GM12801 (cell line): ENCODE measurements around the gene DHPS.

ENCODE experiments used
- TF ChIP-seq, protein P1 (sequence below): IDR thresholded peaks from one replicate; pipeline ENCODE4 v1.5.1; 2011; ENCODE audit warnings: control low read depth; ENCODE audit not compliant: insufficient read length; ENCODE audit errors: extremely low read depth

DHPS gene

DNA sequence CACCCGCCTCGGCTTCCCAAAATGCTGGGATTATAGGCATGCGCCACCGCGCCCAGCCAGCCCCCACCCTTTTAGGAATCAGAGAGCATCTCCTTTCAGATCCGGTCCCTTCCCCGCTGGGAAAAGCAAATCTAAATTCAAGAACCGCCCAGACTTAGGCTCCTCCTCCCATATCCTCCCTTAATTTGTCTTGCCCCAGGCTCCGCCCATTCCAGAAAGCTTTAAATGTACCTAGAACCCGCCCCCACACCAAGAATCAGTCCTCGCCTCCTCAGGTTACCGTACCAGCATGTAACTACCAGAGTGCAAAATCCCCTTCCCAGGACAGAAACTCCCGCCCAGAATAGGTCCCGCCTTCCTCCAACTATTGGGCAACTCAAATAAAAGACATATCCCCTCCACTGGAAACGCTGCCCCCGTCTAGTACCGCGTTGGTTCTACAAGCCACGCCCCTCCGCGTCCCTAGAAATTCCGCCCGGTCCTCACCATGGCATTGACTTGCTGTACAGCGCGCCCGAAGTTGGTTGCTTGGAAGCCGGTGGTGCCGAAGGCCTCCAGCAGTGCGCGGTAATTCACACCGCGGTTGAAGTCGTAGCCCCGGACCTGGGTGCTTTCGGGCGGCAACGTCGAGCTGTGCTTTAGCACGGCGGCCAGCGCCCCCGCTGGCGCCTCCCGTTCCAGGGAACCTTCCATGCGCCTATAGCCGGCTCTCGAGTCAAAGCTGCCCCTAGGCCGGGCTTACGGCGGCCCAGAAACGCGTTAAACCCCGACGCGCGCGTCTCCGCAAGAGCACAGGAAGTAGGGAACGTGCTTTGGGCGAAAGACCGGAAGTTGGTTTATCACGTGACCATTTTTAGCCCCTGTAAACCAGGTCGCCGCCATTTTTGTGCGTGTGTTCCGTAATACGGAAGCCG, at the start of gene DHPS:
Gene DHPS, minus strand, starts transcription at position 807 of the 914 bp plus-strand sequence. Its CDS starts 114 bp downstream, at position 693.
- TF ChIP-seq, protein P1, sequence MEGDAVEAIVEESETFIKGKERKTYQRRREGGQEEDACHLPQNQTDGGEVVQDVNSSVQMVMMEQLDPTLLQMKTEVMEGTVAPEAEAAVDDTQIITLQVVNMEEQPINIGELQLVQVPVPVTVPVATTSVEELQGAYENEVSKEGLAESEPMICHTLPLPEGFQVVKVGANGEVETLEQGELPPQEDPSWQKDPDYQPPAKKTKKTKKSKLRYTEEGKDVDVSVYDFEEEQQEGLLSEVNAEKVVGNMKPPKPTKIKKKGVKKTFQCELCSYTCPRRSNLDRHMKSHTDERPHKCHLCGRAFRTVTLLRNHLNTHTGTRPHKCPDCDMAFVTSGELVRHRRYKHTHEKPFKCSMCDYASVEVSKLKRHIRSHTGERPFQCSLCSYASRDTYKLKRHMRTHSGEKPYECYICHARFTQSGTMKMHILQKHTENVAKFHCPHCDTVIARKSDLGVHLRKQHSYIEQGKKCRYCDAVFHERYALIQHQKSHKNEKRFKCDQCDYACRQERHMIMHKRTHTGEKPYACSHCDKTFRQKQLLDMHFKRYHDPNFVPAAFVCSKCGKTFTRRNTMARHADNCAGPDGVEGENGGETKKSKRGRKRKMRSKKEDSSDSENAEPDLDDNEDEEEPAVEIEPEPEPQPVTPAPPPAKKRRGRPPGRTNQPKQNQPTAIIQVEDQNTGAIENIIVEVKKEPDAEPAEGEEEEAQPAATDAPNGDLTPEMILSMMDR, result no peak

DNA sequence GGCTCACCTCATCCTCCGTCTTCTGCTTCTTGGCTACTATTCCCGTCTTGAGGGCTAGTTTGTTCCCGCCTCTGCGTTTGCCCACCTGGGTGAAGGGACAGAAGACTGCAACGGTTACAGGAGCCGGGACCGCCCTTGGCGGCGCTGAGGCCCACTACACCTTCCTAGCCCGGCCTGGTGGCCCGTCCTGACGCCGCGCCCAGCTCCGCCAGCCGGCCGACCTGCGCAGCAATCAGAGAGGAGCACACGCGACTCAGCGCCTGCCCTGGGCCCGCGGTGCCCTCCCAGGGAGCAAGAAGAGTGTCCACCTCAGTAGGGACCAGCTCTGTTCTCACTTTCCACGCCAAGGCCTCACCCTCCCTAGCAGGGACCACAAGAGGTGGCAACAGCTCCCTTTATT, 49.7 kb upstream of the DHPS start:
- TF ChIP-seq, protein P1, result no peak

DNA sequence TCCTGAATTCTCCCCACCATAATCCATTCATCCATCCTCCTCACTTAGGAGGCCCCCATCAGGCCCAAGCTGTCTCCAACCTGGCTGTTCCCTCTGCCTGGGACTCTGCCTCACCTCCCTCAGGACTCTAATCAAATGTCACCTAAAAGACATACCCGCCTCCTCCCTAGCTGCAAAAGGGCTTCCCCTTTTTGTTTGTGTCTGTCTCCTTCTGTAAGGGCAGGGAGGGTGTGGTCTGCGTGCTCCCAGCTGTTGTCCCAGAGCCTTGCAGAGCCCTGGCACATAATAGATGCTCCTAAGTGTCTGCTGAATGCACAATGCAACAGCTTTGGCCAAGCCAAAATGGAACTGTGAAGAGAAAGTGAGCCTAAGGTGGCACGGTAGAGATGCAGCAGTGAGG, 48.4 kb upstream of the DHPS start:
- TF ChIP-seq, protein P1, result no peak

DNA sequence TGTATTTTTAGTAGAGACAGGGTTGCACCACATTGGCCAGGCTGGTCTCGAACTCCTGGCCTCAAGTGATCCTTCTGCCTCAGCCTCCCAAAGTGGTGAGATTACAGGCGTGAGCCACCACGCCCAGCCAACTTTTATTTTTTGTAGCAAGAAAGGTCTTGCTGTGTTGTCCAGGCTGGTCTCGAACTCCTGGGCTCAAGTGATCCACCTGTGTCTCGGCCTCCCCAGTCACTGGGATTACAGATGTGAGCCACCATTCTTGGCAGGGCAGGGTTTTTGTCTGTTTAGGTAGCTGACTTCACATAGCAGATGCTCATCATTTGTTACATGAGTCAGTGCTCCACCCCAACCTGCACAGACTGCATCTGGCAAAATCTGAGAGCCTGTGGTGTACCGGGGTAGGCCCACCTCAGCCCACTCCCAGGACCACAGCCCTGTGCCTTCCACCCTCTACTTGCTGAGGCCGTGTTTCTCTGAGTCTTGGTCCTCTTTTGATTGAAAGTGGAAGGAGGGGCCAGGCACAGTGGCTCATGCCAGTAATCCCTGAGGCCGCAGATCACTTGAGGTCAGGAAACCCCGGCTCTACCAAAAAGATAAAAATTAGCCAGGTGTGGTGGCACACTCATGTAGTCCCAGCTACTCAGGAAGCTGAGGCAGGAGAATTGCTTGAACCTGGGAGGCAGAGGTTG, 46.2 kb upstream of the DHPS start:
- TF ChIP-seq, protein P1, result no peak

DNA sequence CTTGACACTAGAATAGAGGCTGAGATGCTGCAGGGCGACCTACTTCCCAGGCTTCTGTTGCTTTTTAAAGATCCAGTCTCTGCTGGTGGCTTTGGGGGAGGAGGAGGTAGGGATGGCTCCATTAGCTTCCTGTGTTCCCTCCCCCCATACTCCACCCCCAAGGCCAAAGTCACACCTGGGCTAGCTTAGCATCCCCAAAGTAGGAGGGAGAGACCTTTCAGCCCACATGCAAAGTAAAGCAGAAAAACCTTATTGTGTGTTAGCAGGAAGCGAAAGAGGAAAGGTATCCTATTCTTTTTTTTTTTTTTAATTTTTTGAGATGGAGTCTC, 45.3 kb upstream of the DHPS start:
- TF ChIP-seq, protein P1, result no peak

DNA sequence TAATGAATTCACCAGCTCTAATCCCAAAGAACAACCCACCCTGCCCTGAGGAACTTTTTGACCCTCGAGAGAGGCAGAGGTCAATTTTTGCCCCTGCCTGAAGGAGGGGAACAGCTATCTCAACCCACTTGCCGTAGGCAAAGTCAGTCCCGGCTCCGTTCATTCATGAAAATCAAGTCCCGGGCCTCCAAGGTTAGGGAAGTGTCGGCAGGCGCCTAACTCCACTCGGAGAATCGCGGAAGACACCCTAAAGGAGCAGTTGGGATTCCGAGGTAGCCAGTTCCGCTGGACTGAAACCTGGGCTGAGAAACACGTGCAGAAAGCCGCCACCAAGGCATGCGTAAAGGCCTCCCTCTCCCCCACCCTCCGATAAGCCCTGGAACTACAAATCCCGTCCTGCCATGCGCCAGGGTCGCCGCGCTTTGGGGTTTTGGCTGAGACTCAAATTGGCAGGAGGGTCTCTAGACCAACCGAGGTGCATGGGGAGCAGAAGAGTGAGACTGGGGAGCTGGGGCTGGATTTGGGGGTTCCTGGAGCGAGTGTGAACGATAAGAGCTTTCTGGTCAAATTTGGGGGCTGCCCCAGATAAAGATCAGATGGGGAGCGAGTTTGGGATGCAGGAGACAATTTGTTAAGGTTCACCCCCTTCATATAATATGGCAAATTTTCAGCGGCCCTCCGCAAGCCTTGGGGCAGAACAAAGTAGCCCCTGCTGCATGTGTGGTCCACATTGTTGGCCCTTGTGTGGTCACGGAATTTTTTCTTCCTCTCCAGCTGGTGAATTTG, 42.2 kb upstream of the DHPS start, which contains the start of gene TNPO2:
Gene TNPO2, minus strand, starts transcription at position 292 of the 786 bp plus-strand sequence. CDS start 2,955 bp downstream, outside the sequence.
- TF ChIP-seq, protein P1, result no peak

DNA sequence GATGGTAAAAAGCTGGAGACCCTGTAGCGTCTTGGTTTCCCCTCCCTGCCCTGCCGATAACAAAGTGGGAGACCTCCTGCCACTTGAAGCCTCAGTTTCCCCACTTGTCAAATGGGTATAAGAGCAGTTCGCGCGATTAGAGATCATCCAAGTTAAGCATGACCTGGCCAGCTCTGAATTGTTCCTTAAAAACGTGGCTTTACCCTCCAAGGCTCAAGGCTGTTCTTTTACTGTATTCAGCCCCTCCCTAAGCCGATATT, 41.6 kb upstream of the DHPS start:
- TF ChIP-seq, protein P1, result no peak
